ENCODE results near the gene ZNF784.

DNA sequence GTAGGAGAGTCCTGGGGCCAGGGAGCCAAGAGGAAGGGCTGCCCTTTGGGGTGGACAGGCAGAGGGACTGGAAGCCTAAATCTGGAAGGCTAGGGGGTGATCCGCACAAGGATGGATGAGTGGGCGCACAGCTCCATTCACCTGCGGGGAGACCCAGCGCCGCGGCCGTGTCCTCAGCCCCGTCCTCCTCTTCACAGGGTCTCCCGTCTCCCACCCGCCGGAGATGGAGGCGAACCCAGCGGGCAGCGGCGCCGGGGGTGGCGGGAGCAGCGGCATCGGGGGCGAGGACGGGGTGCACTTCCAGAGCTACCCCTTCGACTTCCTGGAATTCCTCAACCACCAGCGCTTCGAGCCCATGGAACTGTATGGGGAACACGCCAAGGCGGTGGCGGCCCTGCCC is 11.0 kb downstream of the ZNF784 start:
- TF ChIP-seq ZNF263 (CRISPR knock-in tag; IDR thresholded peaks at IDR 0.05; ENCODE audit: low read depth) (no peak), CREM (CRISPR knock-in tag; IDR thresholded peaks at IDR 0.05) (no peak), ERG (CRISPR knock-in tag; IDR thresholded peaks at IDR 0.05) (no peak), ETV6 (CRISPR knock-in tag; IDR thresholded peaks at IDR 0.05) (no peak)
